Measurements from ENCODE around the gene ATP5F1C. TPM values are rescaled to one million over a fixed set of nuclear protein-coding genes. Genes with fewer than 3 reads are reported as not detected.

ATP5F1C gene
- total and polyA plus RNA-seq, 7 experiments from 2014 or later, result 113 to 400 (median 130) TPM

GRCh38 chr10:7846591-7846990, 58.6 kb downstream of the ATP5F1C start:
- ChIA-PET CTCF (no interaction called here), POLR2A (no interaction called here)
- DNase-seq (no peak), ATAC-seq (no peak)
- Histone ChIP-seq H3K27me3 (ENCODE audit: control insufficient read depth in 2 of 2, insufficient read depth in 2 of 2, low read length in 2 of 2) (no peaks in the 10 kb centered on the region), H3K4me3 (ENCODE audit: low read length) (no peak overlapping the region), H3K27ac (ENCODE audit: low read depth, low read length) (no peak overlapping the region), H3K36me3 (ENCODE audit: control insufficient read depth in 2 of 3, insufficient read depth in 3 of 3, low read length in 3 of 3) (peaks cover 0 to 3% (median 0%) of the 10 kb centered on the region in 3 experiments), H3K4me1 (ENCODE audit: control insufficient read depth in 2 of 2, insufficient read depth in 2 of 2, low read length in 2 of 2) (no peaks in the 10 kb centered on the region), H3K9me3 (ENCODE audit: control insufficient read depth in 2 of 3, low read length in 3 of 3) (no peaks in the 10 kb centered on the region)
- Mint-ChIP-seq H3K4me3 (no peak overlapping the region), H3K27ac (no peak overlapping the region), H3K27me3 (no peaks in the 10 kb centered on the region), H3K36me3 (peaks cover 3 to 41% (median 19%) of the 10 kb centered on the region in 5 donors), H3K4me1 (peaks cover 0 to 43% (median 32%) of the 10 kb centered on the region in 7 donors), H3K9me3 (peaks cover 0 to under 1% (median 0%) of the 10 kb centered on the region in 11 donors)
- intact Hi-C loops (cut with micrococcal nuclease), result no loop called here

GRCh38 chr10:7853226-7853842, 65.4 kb downstream of the ATP5F1C start:
- CTCF ChIA-PET, result no interaction called here
- no peak for ATAC-seq
- Mint-ChIP-seq H3K9me3 (peaks cover 0 to 6% (median 0%) of the 10 kb centered on the region in 11 donors), H3K27me3 (no peaks in the 10 kb centered on the region), H3K36me3 (peaks cover 5 to 51% (median 30%) of the 10 kb centered on the region in 5 donors), H3K4me3 (no peak overlapping the region), H3K4me1 (peaks cover 5 to 76% (median 60%) of the 10 kb centered on the region in 7 donors), H3K27ac (no peak overlapping the region)
- intact Hi-C loops (cut with micrococcal nuclease), result no loop called here
- no peaks in the 10 kb centered on the region for H3K9me3 ChIP-seq (ENCODE audit: control insufficient read depth in 2 of 3, low read length in 3 of 3)
- peaks cover 0 to 3% of the 10 kb centered on the region in 2 donors for H3K27me3 ChIP-seq (ENCODE audit: control insufficient read depth in 2 of 2, insufficient read depth in 2 of 2, low read length in 2 of 2)
- no peak overlapping the region for H3K27ac ChIP-seq (ENCODE audit: low read depth, low read length)
- DNase-seq, result no peak
- POLR2A ChIA-PET, result no interaction called here
- H3K4me1 ChIP-seq (ENCODE audit: control insufficient read depth in 2 of 2, insufficient read depth in 2 of 2, low read length in 2 of 2), result peaks cover 0 to 4% of the 10 kb centered on the region in 2 donors
- no peak overlapping the region for H3K4me3 ChIP-seq (ENCODE audit: low read length)
- no peaks in the 10 kb centered on the region for H3K36me3 ChIP-seq (ENCODE audit: control insufficient read depth in 2 of 3, insufficient read depth in 3 of 3, low read length in 3 of 3)

- ATAC-seq (no peak), DNase-seq (no peak)
- H3K27ac Mint-ChIP-seq, result no peak overlapping the region
- H3K36me3 ChIP-seq (ENCODE audit: control insufficient read depth in 2 of 3, insufficient read depth in 3 of 3, low read length in 3 of 3), result no peaks in the 10 kb centered on the region
- H3K4me1 Mint-ChIP-seq, result peaks cover 5 to 73% (median 58%) of the 10 kb centered on the region in 7 donors
- intact Hi-C loops (cut with micrococcal nuclease), result no loop called here
- H3K27ac ChIP-seq (ENCODE audit: low read depth, low read length), result no peak overlapping the region
- no peak overlapping the region for H3K4me3 Mint-ChIP-seq
- peaks cover 0 to 3% of the 10 kb centered on the region in 2 donors for H3K27me3 ChIP-seq (ENCODE audit: control insufficient read depth in 2 of 2, insufficient read depth in 2 of 2, low read length in 2 of 2)
- H3K9me3 ChIP-seq (ENCODE audit: control insufficient read depth in 2 of 3, low read length in 3 of 3), result no peaks in the 10 kb centered on the region
- CTCF ChIA-PET, result no interaction called here
- no peaks in the 10 kb centered on the region for H3K27me3 Mint-ChIP-seq
- H3K9me3 Mint-ChIP-seq, result peaks cover 0 to 8% (median 0%) of the 10 kb centered on the region in 11 donors
- POLR2A ChIA-PET, result no interaction called here
- no peak overlapping the region for H3K4me3 ChIP-seq (ENCODE audit: low read length)
- H3K4me1 ChIP-seq (ENCODE audit: control insufficient read depth in 2 of 2, insufficient read depth in 2 of 2, low read length in 2 of 2), result peaks cover 0 to 4% of the 10 kb centered on the region in 2 donors
- H3K36me3 Mint-ChIP-seq, result peaks cover 5 to 53% (median 34%) of the 10 kb centered on the region in 5 donors
Measured at GRCh38 chr10:7853890-7854289, 65.9 kb downstream of the ATP5F1C start.

DNA sequence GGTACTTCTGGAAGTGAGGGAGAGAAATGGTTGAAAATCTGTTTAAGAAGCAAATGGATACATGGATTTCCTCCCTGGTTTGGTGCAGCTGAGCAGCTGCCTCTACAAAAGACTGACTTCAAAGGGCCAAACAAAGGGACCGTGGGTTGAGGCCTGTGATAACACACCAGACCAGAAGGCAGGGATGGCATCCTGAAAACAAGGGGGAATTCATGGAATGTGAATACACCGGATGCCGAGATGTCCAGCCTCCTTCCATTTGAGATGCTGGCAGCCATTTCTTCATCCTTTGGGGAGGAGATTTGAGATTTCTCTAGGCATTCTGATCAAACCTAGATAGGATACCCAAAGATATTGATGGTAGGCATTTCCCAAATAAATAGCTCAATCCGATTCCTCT, 67.2 kb downstream of the ATP5F1C start:
- CTCF ChIA-PET, result no interaction called here
- Mint-ChIP-seq H3K27me3 (no peaks in the 10 kb centered on the region), H3K4me1 (peaks cover 5 to 67% (median 54%) of the 10 kb centered on the region in 7 donors), H3K9me3 (peaks cover 0 to 16% (median 5%) of the 10 kb centered on the region in 11 donors), H3K4me3 (no peak overlapping the region), H3K36me3 (peaks cover 6 to 61% (median 39%) of the 10 kb centered on the region in 5 donors), H3K27ac (peak overlapping the region in 1 of 9 donors; percentile 41)
- DNase-seq (no peak), ATAC-seq (no peak)
- intact Hi-C loops (cut with micrococcal nuclease), result no loop called here
- no peak overlapping the region for H3K4me3 ChIP-seq (ENCODE audit: low read length)
- POLR2A ChIA-PET, result no interaction called here
- H3K27me3 ChIP-seq (ENCODE audit: control insufficient read depth in 2 of 2, insufficient read depth in 2 of 2, low read length in 2 of 2), result peaks cover 0 to 3% of the 10 kb centered on the region in 2 donors
- no peak overlapping the region for H3K27ac ChIP-seq (ENCODE audit: low read depth, low read length)
- no peaks in the 10 kb centered on the region for H3K9me3 ChIP-seq (ENCODE audit: control insufficient read depth in 2 of 3, low read length in 3 of 3)
- H3K36me3 ChIP-seq (ENCODE audit: control insufficient read depth in 2 of 3, insufficient read depth in 3 of 3, low read length in 3 of 3), result no peaks in the 10 kb centered on the region
- peaks cover 0 to 4% of the 10 kb centered on the region in 2 donors for H3K4me1 ChIP-seq (ENCODE audit: control insufficient read depth in 2 of 2, insufficient read depth in 2 of 2, low read length in 2 of 2)

GRCh38 chr10:7856678-7857077, 68.7 kb downstream of the ATP5F1C start:
- no peak overlapping the region for H3K4me3 Mint-ChIP-seq
- Histone ChIP-seq H3K9me3 (ENCODE audit: control insufficient read depth in 2 of 3, low read length in 3 of 3) (peaks cover 1 to 6% (median 2%) of the 10 kb centered on the region in 3 experiments), H3K4me3 (ENCODE audit: low read length) (no peak overlapping the region), H3K36me3 (ENCODE audit: control insufficient read depth in 2 of 3, insufficient read depth in 3 of 3, low read length in 3 of 3) (no peaks in the 10 kb centered on the region), H3K4me1 (ENCODE audit: control insufficient read depth in 2 of 2, insufficient read depth in 2 of 2, low read length in 2 of 2) (peaks cover 0 to 4% of the 10 kb centered on the region in 2 donors), H3K27me3 (ENCODE audit: control insufficient read depth in 2 of 2, insufficient read depth in 2 of 2, low read length in 2 of 2) (peaks cover 0 to 3% of the 10 kb centered on the region in 2 donors), H3K27ac (ENCODE audit: low read depth, low read length) (no peak overlapping the region)
- H3K4me1 Mint-ChIP-seq, result peaks cover 5 to 59% (median 45%) of the 10 kb centered on the region in 7 donors
- H3K27ac Mint-ChIP-seq, result no peak overlapping the region
- H3K9me3 Mint-ChIP-seq, result peaks cover 1 to 27% (median 7%) of the 10 kb centered on the region in 11 donors
- intact Hi-C loops (cut with micrococcal nuclease), result no loop called here
- DNase-seq (no peak), ATAC-seq (no peak)
- peaks cover 7 to 56% (median 37%) of the 10 kb centered on the region in 5 donors for H3K36me3 Mint-ChIP-seq
- ChIA-PET POLR2A (no interaction called here), CTCF (no interaction called here)
- H3K27me3 Mint-ChIP-seq, result no peaks in the 10 kb centered on the region

- no peak overlapping the region for H3K4me3 ChIP-seq (ENCODE audit: low read length)
- no peak overlapping the region for H3K27ac ChIP-seq (ENCODE audit: low read depth, low read length)
- no peak overlapping the region for H3K4me3 Mint-ChIP-seq
- peaks cover 5 to 12% (median 6%) of the 10 kb centered on the region in 3 experiments for H3K9me3 ChIP-seq (ENCODE audit: control insufficient read depth in 2 of 3, low read length in 3 of 3)
- H3K27me3 ChIP-seq (ENCODE audit: control insufficient read depth in 2 of 2, insufficient read depth in 2 of 2, low read length in 2 of 2), result peaks cover 0 to 3% of the 10 kb centered on the region in 2 donors
- H3K27ac Mint-ChIP-seq, result peak overlapping the region in 2 of 9 donors; percentile 28 to 61
- intact Hi-C loops (cut with micrococcal nuclease), result no loop called here
- H3K4me1 ChIP-seq (ENCODE audit: control insufficient read depth in 2 of 2, insufficient read depth in 2 of 2, low read length in 2 of 2), result peaks cover 0 to 4% of the 10 kb centered on the region in 2 donors
- DNase-seq, result no peak
- H3K4me1 Mint-ChIP-seq, result peaks cover 5 to 56% (median 42%) of the 10 kb centered on the region in 7 donors
- no peaks in the 10 kb centered on the region for H3K27me3 Mint-ChIP-seq
- CTCF ChIA-PET, result no interaction called here
- no peaks in the 10 kb centered on the region for H3K36me3 ChIP-seq (ENCODE audit: control insufficient read depth in 2 of 3, insufficient read depth in 3 of 3, low read length in 3 of 3)
- peaks cover 12 to 56% (median 42%) of the 10 kb centered on the region in 5 donors for H3K36me3 Mint-ChIP-seq
- POLR2A ChIA-PET, result no interaction called here
- no peak for ATAC-seq
- H3K9me3 Mint-ChIP-seq, result peaks cover 3 to 33% (median 13%) of the 10 kb centered on the region in 11 donors
Measured at GRCh38 chr10:7857262-7857661, 69.3 kb downstream of the ATP5F1C start.
